Hepatocyte (in vitro differentiated cells): Measurements from ENCODE around the gene DYNLT5. TPM values are rescaled to one million over a fixed set of nuclear protein-coding genes. Genes with fewer than 3 reads are reported as not detected.

ENCODE experiments used
- DNase-seq: peaks from one replicate; pipeline ENCODE4 v3.0.0-alpha.2; 2016; ENCODE audit warnings: low spot score
- H2AFZ ChIP-seq: fragments of 200-600 bp; sonication (generic); 2 replicates; pipeline ENCODE4 v1.6.0; 2016; ENCODE audit warnings: antibody characterized with exemption, mild to moderate bottlenecking
- H3K27ac ChIP-seq: fragments of 200-600 bp; sonication (generic); 2 replicates; pipeline ENCODE4 v1.5.1; 2016; ENCODE audit warnings: mild to moderate bottlenecking
- H3K27me3 ChIP-seq: fragments of 200-600 bp; sonication (generic); 2 replicates; pipeline ENCODE4 v1.6.1; 2016
- H3K36me3 ChIP-seq: fragments of 200-600 bp; sonication (generic); replicated peaks from 2 replicates; pipeline ENCODE4 v1.5.1; 2016; ENCODE audit warnings: low read depth; ENCODE audit not compliant: insufficient read depth
- H3K4me1 ChIP-seq: fragments of 200-600 bp; sonication (generic); 2 replicates; pipeline ENCODE4 v1.5.1; 2016; ENCODE audit warnings: mild to moderate bottlenecking, moderate library complexity; ENCODE audit not compliant: insufficient read depth
- H3K4me2 ChIP-seq: fragments of 200-600 bp; sonication (generic); 2 replicates; pipeline ENCODE4 v1.6.0; 2016
- H3K4me3 ChIP-seq: fragments of 200-600 bp; sonication (generic); 2 replicates; pipeline ENCODE4 v1.5.1; 2016; ENCODE audit warnings: mild to moderate bottlenecking
- H3K79me2 ChIP-seq: fragments of 200-600 bp; sonication (generic); 2 replicates; pipeline ENCODE4 v1.6.0; 2017; ENCODE audit warnings: mild to moderate bottlenecking
- H3K9me2 ChIP-seq: fragments of 200-600 bp; sonication (generic); replicated peaks from 2 replicates; pipeline ENCODE4 v1.6.0; 2017; ENCODE audit warnings: mild to moderate bottlenecking; ENCODE audit not compliant: insufficient read depth
- H3K9me3 ChIP-seq: fragments of 200-600 bp; sonication (generic); 2 replicates; pipeline ENCODE4 v1.5.1; 2016; ENCODE audit warnings: low read depth, mild to moderate bottlenecking
- H4K20me1 ChIP-seq: fragments of 200-600 bp; sonication (generic); 2 replicates; pipeline ENCODE4 v1.6.0; 2016; ENCODE audit warnings: mild to moderate bottlenecking; ENCODE audit not compliant: insufficient read depth, poor library complexity, severe bottlenecking
- CTCF ChIP-seq: fragments of 200-600 bp; sonication (generic); IDR thresholded peaks from 2 replicates; pipeline ENCODE4 v1.5.1; 2016; ENCODE audit warnings: antibody characterized with exemption, mild to moderate bottlenecking; ENCODE audit not compliant: poor library complexity
- EZH2 ChIP-seq: fragments of 200-600 bp; sonication (generic); IDR thresholded peaks from 2 replicates; pipeline ENCODE4 v1.6.1; 2016; ENCODE audit warnings: antibody characterized with exemption, mild to moderate bottlenecking, borderline replicate concordance
- EZH2phosphoT487 ChIP-seq: fragments of 200-600 bp; sonication (generic); IDR thresholded peaks from one replicate; pipeline ENCODE4 v1.6.1; 2018; ENCODE audit warnings: antibody characterized with exemption, mild to moderate bottlenecking, low read depth, moderate library complexity; ENCODE audit not compliant: unreplicated experiment, severe bottlenecking
- WGBS: methylation state at CpG from one replicate; pipeline ENCODE4 v1.1.6; 2016; ENCODE audit warnings: low lambda C conversion rate; ENCODE audit errors: missing lambda C conversion rate; 5-methylcytosine and 5-hydroxymethylcytosine counted together
- polyA plus RNA-seq: library from polyadenylated mRNA; unstranded; fragments of >200 nt; fragmentation: Nextera tagmentation; extraction: Ambion mirVana; gene quantifications from 2 replicates; pipeline ENCODE4 v1.2.1, GENCODE V29; 2016
- total RNA-seq: library from RNA; depleted of rRNA; stranded (reverse); fragments of >200 nt; gene quantifications from 2 replicates; pipeline ENCODE4 v1.2.3, GENCODE V29; 2014

DYNLT5 gene
- total and polyA plus RNA-seq, 2 experiments from 2014 or later, result 0.10 to 0.13 TPM

- TF ChIP-seq EZH2phosphoT487 (no peak), CTCF (no peak)
- Histone ChIP-seq H3K4me1 (no peaks in the 10 kb centered on the region), H3K4me2 (no peak overlapping the region), H3K9me3 (no peaks in the 10 kb centered on the region), H3K27ac (no peak overlapping the region), H3K36me3 (no peaks in the 10 kb centered on the region), H3K79me2 (no peaks in the 10 kb centered on the region), H3K9me2 (no peaks in the 10 kb centered on the region), H3K27me3 (peaks cover 7% of the 10 kb centered on the region), H2AFZ (no peak overlapping the region), H3K4me3 (no peak overlapping the region), H4K20me1 (no peaks in the 10 kb centered on the region)
- no peak for DNase-seq
- 71% methylated on average over 6 of the region's 6 CpGs for WGBS
Observed at GRCh38 chr1:66757722-66758240, 5.5 kb downstream of the DYNLT5 start.

- H3K79me2 ChIP-seq, result no peaks in the 10 kb centered on the region
- H3K4me3 ChIP-seq, result no peak overlapping the region
- H3K4me1 ChIP-seq, result no peaks in the 10 kb centered on the region
- no peak for DNase-seq
- H3K9me2 ChIP-seq, result no peaks in the 10 kb centered on the region
- no peaks in the 10 kb centered on the region for H3K9me3 ChIP-seq
- H3K27me3 ChIP-seq, result peaks cover 2% of the 10 kb centered on the region
- no peak overlapping the region for H2AFZ ChIP-seq
- H3K27ac ChIP-seq, result no peak overlapping the region
- no peaks in the 10 kb centered on the region for H3K36me3 ChIP-seq
- WGBS, result 63% methylated on average over 1 of the region's 1 CpG
- H4K20me1 ChIP-seq, result no peaks in the 10 kb centered on the region
- H3K4me2 ChIP-seq, result no peak overlapping the region
- TF ChIP-seq EZH2phosphoT487, result no peak
- no peak for TF ChIP-seq EZH2
- no peak for TF ChIP-seq CTCF
Observed at GRCh38 chr1:66758241-66758755, 6.0 kb downstream of the DYNLT5 start.

DNA sequence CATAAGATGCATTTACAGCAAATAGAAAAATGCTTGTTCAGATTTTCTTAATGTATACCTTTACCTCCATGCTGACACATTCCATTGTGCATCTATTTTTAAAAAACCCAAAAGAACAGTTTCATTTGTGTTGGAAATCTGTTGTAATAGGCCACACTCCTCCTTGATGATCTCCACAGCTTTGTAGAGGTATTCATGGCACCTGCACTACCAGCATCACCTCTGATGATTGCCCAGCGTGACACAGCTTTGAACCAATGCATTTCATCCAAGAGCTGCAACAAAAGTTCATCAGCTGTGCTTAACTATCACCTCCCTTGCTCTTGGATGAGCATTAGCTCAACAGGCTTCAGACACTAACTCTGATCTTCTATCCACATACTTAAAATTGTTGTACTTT is 8.2 kb downstream of the DYNLT5 start:
- H2AFZ ChIP-seq, result no peak overlapping the region
- no peaks in the 10 kb centered on the region for H3K36me3 ChIP-seq
- H3K4me1 ChIP-seq, result no peaks in the 10 kb centered on the region
- H3K4me3 ChIP-seq, result no peak overlapping the region
- no peaks in the 10 kb centered on the region for H4K20me1 ChIP-seq
- H3K9me3 ChIP-seq, result no peaks in the 10 kb centered on the region
- H3K79me2 ChIP-seq, result no peaks in the 10 kb centered on the region
- H3K27me3 ChIP-seq, result peaks cover 1% of the 10 kb centered on the region
- no peak overlapping the region for H3K4me2 ChIP-seq
- H3K9me2 ChIP-seq, result no peaks in the 10 kb centered on the region
- no peak for DNase-seq
- H3K27ac ChIP-seq, result no peak overlapping the region
- TF ChIP-seq EZH2phosphoT487, result no peak
- no peak for TF ChIP-seq EZH2
- no peak for TF ChIP-seq CTCF
- WGBS, result 84% methylated on average over 1 of the region's 1 CpG

- no peak overlapping the region for H3K4me3 ChIP-seq
- H3K79me2 ChIP-seq, result no peaks in the 10 kb centered on the region
- DNase-seq, result peak; percentile 15
- H3K27me3 ChIP-seq, result no peaks in the 10 kb centered on the region
- H3K4me1 ChIP-seq, result no peaks in the 10 kb centered on the region
- no peaks in the 10 kb centered on the region for H3K9me2 ChIP-seq
- 89% methylated on average over 2 of the region's 2 CpGs for WGBS
- no peak overlapping the region for H2AFZ ChIP-seq
- no peaks in the 10 kb centered on the region for H3K9me3 ChIP-seq
- no peaks in the 10 kb centered on the region for H4K20me1 ChIP-seq
- TF ChIP-seq EZH2 (no peak), EZH2phosphoT487 (no peak), CTCF (no peak)
- H3K36me3 ChIP-seq, result no peaks in the 10 kb centered on the region
- H3K4me2 ChIP-seq, result no peak overlapping the region
- no peak overlapping the region for H3K27ac ChIP-seq
Observed at GRCh38 chr1:66761221-66761620, 9.0 kb downstream of the DYNLT5 start.
